GM13976 (cell line): ENCODE results near the gene NDUFA11.
"Not testable (repeated sequence)": the region's sequence is repeated elsewhere in the genome, so short reads cannot be mapped to it uniquely, and the experiment has no call there.

Experiments
- DNase-seq: peaks from one replicate; pipeline ENCODE4 v3.0.0; 2012; ENCODE audit warnings: low spot score
- CTCF ChIP-seq: IDR thresholded peaks from 2 replicates; pipeline ENCODE4 v1.5.1; 2012; ENCODE audit warnings: borderline replicate concordance, mild to moderate bottlenecking; ENCODE audit not compliant: insufficient read depth; ENCODE audit errors: extremely low read depth, missing control alignments, control extremely low read depth
- in situ Hi-C: fragments of 300-500 bp; cut with MboI; formaldehyde crosslinking; loops from one replicate; pipeline ENCODE4 v1.12.0; 2022; ENCODE audit warnings: low sequenced_read_pairs, mixed read lengths, inconsistent platforms; ENCODE audit not compliant: unreplicated experiment

The NDUFA11 gene

GRCh38 chr19:5857203-5858081 lies 46.1 kb downstream of the NDUFA11 start:
- in situ Hi-C loops, result no loop called here
- DNase-seq, result no peak
- TF ChIP-seq CTCF, result no peak

- in situ Hi-C loops, DNase-seq: not testable (repeated sequence)
Measured at GRCh38 chr19:5855151-5855550, 48.4 kb downstream of the NDUFA11 start.

- DNase-seq, in situ Hi-C loops: not testable (repeated sequence)
Measured at GRCh38 chr19:5854121-5854520, 49.5 kb downstream of the NDUFA11 start.

- DNase-seq, result no peak
- in situ Hi-C loops, result no loop called here
- no peak for TF ChIP-seq CTCF
Measured at GRCh38 chr19:5851302-5851701, 52.3 kb downstream of the NDUFA11 start, which contains the start of gene FUT3. Gene FUT3, minus strand, starts transcription at chr19:5851449.

- TF ChIP-seq CTCF, result no peak
- in situ Hi-C loops, result no loop called here
- DNase-seq, result no peak
Measured at GRCh38 chr19:5850743-5851293, 52.8 kb downstream of the NDUFA11 start.

- TF ChIP-seq CTCF, result no peak
- in situ Hi-C loops, result no loop called here
- DNase-seq, result no peak
Measured at GRCh38 chr19:5850189-5850588, 53.4 kb downstream of the NDUFA11 start.

GRCh38 chr19:5848621-5849020 lies 55.0 kb downstream of the NDUFA11 start:
- DNase-seq, in situ Hi-C loops: not testable (repeated sequence)

GRCh38 chr19:5847846-5848245 lies 55.7 kb downstream of the NDUFA11 start:
- in situ Hi-C loops, DNase-seq: not testable (repeated sequence)
